Upper lobe of right lung (tissue), 1 donor: Measurements from ENCODE around the gene CD40. TPM values are rescaled to one million over a fixed set of nuclear protein-coding genes. Genes with fewer than 3 reads are reported as not detected.

Experiments
- ATAC-seq: fragments of 200-7000 bp; cut with Tn5 transposase; one replicate; pipeline ENCODE4 v1.9.1; 2020; ENCODE audit warnings: mild to moderate bottlenecking, moderate library complexity
- DNase-seq: peaks from one replicate; pipeline ENCODE4 v3.0.0-alpha.2; 2020
- H3K27ac ChIP-seq: fragments of 200-600 bp; one replicate; pipeline ENCODE4 v1.8.0; 2022
- H3K27me3 ChIP-seq: fragments of 200-600 bp; one replicate; pipeline ENCODE4 v1.8.0; 2022; ENCODE audit warnings: mild to moderate bottlenecking
- H3K36me3 ChIP-seq: fragments of 200-600 bp; one replicate; pipeline ENCODE4 v1.8.0; 2022
- H3K4me1 ChIP-seq: fragments of 200-600 bp; one replicate; pipeline ENCODE4 v1.8.0; 2022
- H3K4me3 ChIP-seq: fragments of 200-600 bp; one replicate; pipeline ENCODE4 v1.8.0; 2022; ENCODE audit warnings: mild to moderate bottlenecking
- H3K9me3 ChIP-seq: fragments of 200-600 bp; one replicate; pipeline ENCODE4 v1.8.0; 2022
- CTCF ChIP-seq: fragments of 200-600 bp; IDR thresholded peaks from one replicate; pipeline ENCODE4 v1.8.0; 2022; ENCODE audit warnings: antibody characterized with exemption
- intact Hi-C: fragments of 100-400 bp; cut with DNase I; formaldehyde crosslinking; loops from one replicate; pipeline ENCODE4 v1.11.0; 2022
- total RNA-seq: library from RNA; stranded (reverse); fragmentation: NEBNext Ultra II Directional; extraction: Animal tissue kit (Norgen Biotek cat#: 25700); gene quantifications from one replicate; pipeline ENCODE4 v1.2.1, GENCODE V29; 2021
- donor health status: DM: no; HTN: yes; CAD: no; lungs with severe emphysema.

Gene CD40
- total RNA-seq, 1 donor from 2014 or later, result 36.8 TPM

- peaks cover 33% of the 10 kb centered on the region for H3K36me3 ChIP-seq
- TF ChIP-seq CTCF, result no peak
- peaks cover 3% of the 10 kb centered on the region for H3K27me3 ChIP-seq
- ATAC-seq (no peak), DNase-seq (no peak)
- intact Hi-C loops, result no loop called here
- no peaks in the 10 kb centered on the region for H3K4me1 ChIP-seq
- no peak overlapping the region for H3K27ac ChIP-seq
- no peak overlapping the region for H3K4me3 ChIP-seq
- H3K9me3 ChIP-seq, result no peaks in the 10 kb centered on the region
Measured at GRCh38 chr20:46127396-46128010, 9.4 kb downstream of the CD40 start.

- H3K27ac ChIP-seq, result no peak overlapping the region
- intact Hi-C loops, result no loop called here
- ATAC-seq (peak; percentile 30), DNase-seq (no peak)
- H3K4me3 ChIP-seq, result no peak overlapping the region
- H3K4me1 ChIP-seq, result peaks cover 4% of the 10 kb centered on the region
- H3K9me3 ChIP-seq, result no peaks in the 10 kb centered on the region
- peaks cover 24% of the 10 kb centered on the region for H3K36me3 ChIP-seq
- peak; percentile 53 for TF ChIP-seq CTCF
- peaks cover 12% of the 10 kb centered on the region for H3K27me3 ChIP-seq
Measured at GRCh38 chr20:46128310-46129151, 10.4 kb downstream of the CD40 start.

GRCh38 chr20:46129955-46130481 is 11.9 kb downstream of the CD40 start:
- intact Hi-C loops, result no loop called here
- peaks cover 16% of the 10 kb centered on the region for H3K36me3 ChIP-seq
- ATAC-seq, result no peak
- peaks cover 12% of the 10 kb centered on the region for H3K27me3 ChIP-seq
- no peak overlapping the region for H3K27ac ChIP-seq
- no peak overlapping the region for H3K4me3 ChIP-seq
- DNase-seq, result no peak
- TF ChIP-seq CTCF, result no peak
- peaks cover 4% of the 10 kb centered on the region for H3K4me1 ChIP-seq
- no peaks in the 10 kb centered on the region for H3K9me3 ChIP-seq

- no peak for TF ChIP-seq CTCF
- DNase-seq (peak; percentile 47), ATAC-seq (no peak)
- Histone ChIP-seq H3K4me1 (peaks cover 4% of the 10 kb centered on the region), H3K9me3 (no peaks in the 10 kb centered on the region), H3K27me3 (peaks cover 15% of the 10 kb centered on the region), H3K36me3 (peaks cover 11% of the 10 kb centered on the region), H3K27ac (no peak overlapping the region), H3K4me3 (no peak overlapping the region)
- intact Hi-C loops, result no loop called here
Measured at GRCh38 chr20:46130534-46130933, 12.4 kb downstream of the CD40 start.

- Histone ChIP-seq H3K36me3 (peaks cover 7% of the 10 kb centered on the region), H3K9me3 (no peaks in the 10 kb centered on the region), H3K4me3 (no peak overlapping the region), H3K27me3 (peaks cover 24% of the 10 kb centered on the region), H3K27ac (no peak overlapping the region), H3K4me1 (peaks cover 4% of the 10 kb centered on the region)
- intact Hi-C loops, result no loop called here
- TF ChIP-seq CTCF, result no peak
- DNase-seq, result peak; percentile 2
- ATAC-seq, result no peak
Measured at GRCh38 chr20:46131396-46131795, 13.3 kb downstream of the CD40 start.
